ENCODE data around the gene NXN.

DNA sequence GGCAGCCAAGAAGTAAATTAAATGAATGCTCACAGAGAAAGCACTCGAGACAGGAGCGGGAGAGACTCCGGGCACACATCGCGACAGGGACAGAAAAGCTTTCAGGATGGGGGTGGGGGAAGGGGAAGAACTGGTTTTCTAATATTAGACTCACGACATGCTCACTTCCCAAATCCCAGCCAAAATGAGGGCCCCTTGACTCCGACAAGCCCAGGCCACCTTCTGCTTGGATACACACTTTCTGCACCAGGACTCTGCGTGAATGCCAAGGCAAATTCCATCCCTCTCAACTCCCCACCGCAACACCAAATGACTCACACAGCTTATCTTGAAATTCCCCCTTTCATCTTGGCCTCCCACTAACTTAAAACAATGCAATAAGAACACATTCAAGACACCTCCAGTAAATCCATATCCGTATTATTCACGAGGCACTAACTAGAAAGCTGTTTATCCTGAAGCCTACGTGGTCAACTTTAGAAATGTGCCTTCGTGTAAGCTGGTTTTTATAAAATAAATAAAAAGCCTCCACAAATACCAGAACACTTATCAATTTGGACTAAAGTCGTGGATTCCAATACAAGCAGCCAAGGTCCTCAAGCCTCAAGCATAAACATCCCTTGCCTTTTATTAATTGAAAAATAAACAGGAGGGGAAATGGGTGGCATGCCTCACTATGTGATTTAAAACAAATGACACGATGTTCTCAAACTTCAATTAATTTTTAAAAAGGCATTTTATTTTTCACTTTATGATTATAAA lies 46.1 kb downstream of the NXN start:
- TF ChIP-seq, protein P1, sequence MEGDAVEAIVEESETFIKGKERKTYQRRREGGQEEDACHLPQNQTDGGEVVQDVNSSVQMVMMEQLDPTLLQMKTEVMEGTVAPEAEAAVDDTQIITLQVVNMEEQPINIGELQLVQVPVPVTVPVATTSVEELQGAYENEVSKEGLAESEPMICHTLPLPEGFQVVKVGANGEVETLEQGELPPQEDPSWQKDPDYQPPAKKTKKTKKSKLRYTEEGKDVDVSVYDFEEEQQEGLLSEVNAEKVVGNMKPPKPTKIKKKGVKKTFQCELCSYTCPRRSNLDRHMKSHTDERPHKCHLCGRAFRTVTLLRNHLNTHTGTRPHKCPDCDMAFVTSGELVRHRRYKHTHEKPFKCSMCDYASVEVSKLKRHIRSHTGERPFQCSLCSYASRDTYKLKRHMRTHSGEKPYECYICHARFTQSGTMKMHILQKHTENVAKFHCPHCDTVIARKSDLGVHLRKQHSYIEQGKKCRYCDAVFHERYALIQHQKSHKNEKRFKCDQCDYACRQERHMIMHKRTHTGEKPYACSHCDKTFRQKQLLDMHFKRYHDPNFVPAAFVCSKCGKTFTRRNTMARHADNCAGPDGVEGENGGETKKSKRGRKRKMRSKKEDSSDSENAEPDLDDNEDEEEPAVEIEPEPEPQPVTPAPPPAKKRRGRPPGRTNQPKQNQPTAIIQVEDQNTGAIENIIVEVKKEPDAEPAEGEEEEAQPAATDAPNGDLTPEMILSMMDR (IDR thresholded peaks at IDR 0.05): no peak
- TF ChIP-seq POLR2A (IDR thresholded peaks at IDR 0.05): no peak

Data from Peyer's patch (tissue), 4 donors.